ENCODE results near the gene TMIGD1.

Gene TMIGD1

DNA sequence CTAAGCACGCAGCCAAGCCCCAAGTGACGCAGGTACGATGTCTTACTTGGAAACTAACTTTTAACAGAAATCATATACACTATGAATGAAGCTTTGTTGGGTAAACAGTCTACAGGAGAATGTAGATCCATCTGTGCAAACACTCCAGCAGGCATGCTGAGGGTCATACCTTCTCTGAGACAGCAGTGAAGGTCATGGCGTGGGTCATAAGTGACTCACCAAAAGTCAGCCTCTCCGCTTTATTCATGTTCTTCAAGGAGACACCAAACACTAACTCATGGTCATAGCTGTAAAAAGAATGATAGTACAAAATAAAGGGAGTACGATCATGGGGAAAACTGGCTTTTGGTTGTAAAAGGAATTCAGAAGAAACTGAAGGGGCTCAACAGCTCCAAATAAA lies 62.8 kb downstream of the TMIGD1 start:
- no peak for DNase-seq (ENCODE audit: extremely low read depth, low read depth)
- TF ChIP-seq CTCF (IDR thresholded peaks at IDR 0.05; ENCODE audit: low read depth, low read length): no peak

DNA sequence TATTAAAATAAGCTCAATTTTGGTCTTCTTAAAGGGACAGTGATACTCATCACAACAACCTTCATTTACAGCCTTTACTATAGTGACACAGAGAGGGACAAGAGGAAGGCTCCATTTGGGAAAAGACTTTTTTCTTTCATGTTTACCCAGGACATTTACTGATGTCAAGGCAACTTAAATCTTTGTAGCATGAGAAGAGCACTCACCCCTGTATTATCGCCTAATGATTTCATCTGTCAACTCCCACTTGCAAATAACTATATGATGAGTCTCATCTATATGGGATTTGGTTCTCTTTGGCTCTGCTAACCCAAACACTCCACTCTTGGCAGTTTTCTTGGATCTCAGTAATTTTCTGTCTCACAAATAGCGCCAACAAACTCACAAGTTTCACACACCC lies 66.2 kb downstream of the TMIGD1 start:
- no peak for DNase-seq (ENCODE audit: extremely low read depth, low read depth)
- TF ChIP-seq CTCF (IDR thresholded peaks at IDR 0.05; ENCODE audit: low read depth, low read length): no peak

Data from AG09319 (cell line).